Activated CD4-positive, alpha-beta T cell treated with anti-CD3 and anti-CD28 coated beads for 24 hours (primary cell): Measurements from ENCODE around the gene UBE2D2.
A peak's percentile ranks its signal among the peaks of the same experiment; 100 is the strongest.
"Not testable (repeated sequence)": the region's sequence is repeated elsewhere in the genome, so short reads cannot be mapped to it uniquely, and the experiment has no call there.

Source experiments
- DNase-seq, 2 donors: peaks; one replicate each; pipeline ENCODE4 v3.0.0-alpha.2; 2020; ENCODE audit warnings: low read depth in 2 of 2

Gene UBE2D2

DNA sequence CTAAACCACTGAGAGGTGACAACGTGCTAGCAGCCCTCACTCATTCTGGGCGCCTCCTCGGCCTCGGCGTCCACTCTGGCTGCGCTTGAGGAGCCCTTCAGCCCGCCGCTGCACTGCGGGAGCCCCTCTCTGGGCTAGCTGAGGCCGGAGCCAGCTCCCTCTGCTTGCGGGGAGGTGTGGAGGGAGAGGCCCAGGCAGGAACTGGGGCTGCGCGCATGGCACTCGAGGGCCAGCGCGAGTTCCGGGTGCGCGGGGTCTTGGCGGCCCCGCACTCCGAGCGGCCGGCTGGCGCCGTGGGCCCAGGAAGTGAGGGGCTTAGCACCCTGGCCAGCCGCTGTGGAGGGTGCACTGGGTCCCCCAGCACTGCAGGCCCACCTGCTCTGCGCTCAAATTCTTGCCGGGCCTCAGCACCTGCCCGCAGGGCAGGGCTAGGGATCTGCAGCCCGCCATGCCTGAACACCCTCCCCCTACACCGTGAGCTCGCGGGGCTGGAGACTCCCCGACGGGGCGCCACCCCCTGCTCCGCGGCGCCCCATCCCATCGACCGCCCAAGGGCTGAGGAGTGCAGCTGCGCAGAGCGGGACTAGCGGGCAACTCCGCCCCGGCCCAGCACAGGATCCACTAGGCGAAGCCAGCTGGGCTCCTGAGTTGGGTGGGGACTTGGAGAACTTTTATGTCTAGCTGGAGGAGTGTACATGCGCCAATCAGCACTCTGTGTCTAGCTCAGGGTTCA is 11.8 kb upstream of the UBE2D2 start:
- no peak for DNase-seq

DNA sequence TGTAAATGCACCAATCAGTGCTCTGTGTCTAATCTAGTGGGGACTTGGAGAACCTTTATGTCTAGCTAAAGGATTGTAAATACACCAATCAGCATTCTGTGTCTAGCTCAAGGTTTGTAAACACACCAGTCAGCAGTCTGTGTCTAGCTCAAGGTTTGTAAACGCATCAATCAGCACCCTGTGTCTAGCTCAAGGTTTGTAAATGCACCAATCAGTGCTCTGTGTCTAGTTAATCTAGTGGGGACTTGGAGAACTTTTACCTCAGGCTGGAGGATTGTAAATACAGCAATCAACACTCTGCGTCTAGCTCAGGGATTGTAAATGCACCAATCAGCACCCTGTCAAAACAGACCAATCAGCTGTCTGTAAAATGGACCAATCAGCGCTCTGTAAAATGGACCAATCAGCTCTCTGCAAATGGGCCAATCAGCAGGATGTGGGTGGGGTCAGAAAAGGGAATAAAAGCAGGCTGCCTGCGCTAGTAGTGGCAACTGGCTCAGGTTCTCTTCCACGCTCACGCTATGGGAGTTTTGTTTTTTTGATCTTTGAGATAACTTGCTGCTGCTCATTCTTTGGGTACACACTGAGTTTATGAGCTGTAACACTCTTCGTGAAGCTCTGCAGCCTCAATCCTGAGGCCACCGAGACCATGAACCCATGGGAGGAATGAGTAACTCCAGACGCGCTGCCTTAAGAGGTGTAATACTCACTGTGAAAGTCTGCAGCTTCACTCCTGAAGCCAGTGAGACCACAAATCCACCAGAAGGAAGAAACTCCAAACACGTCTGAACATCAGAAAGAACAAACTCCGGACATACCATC is 10.9 kb upstream of the UBE2D2 start:
- not testable (repeated sequence) for DNase-seq

DNA sequence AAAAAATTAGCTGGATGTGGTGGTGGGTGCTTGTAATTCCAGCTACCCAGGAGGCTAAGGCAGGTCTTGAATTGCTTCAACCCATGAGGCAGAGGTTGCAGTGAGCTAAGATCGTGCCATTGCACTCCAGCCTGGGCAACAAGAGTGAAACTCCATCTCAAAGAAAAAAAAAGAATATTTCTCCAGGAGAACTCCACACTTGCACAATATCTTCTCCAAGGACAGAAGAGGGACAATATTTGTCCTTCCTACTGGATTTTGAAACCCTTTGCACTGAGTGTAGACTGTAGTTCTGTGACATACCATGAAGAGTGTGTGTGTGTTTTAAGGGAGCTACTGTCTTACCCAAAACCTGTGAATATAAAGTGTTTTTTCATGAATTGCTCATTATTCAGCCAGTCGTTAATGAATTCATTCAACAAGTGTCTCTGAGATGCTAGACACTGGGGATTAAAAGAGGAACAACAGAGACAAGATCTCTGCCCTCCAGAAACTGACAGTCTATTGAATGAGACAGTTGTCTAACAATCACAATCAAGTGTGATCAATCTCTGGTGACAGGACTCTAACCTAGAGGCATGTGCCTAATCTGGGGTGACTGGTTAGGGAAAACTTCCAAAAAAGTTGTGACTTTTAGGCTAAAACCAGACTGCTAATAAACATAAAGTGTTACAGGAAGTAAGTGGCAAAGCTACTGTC is 9.8 kb upstream of the UBE2D2 start:
- no peak for DNase-seq

DNA sequence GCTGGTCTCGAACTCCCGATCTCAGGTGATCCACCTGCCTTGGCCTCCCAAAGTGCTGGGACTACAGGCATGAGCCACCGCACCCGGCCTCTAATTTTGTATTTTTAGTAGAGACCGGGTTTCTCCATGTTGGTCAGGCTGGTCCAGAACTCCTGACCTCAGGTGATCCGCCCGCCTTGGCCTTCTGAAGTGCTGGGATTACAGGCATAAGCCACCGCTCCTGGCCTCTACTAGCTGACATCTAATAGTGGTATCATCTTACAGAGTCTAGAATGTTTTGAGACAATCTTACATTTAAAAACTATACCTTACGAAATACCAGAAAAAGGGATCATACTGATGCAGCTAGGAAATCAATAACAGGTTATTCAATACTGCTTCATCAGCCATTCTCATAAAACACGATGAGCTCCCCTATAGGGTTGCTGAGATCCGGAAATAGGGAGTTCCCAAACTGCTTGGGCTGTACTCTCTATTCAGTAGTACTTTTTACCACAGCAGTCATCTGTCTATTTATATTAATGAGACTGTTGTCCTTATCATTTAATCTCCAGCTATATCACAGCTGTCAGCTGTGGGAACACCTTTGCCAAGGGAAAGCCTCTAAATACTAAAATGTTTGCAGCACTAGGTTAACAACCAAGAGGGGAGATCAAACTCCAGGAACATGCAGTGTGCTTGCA is 8.1 kb upstream of the UBE2D2 start:
- no peak for DNase-seq

DNA sequence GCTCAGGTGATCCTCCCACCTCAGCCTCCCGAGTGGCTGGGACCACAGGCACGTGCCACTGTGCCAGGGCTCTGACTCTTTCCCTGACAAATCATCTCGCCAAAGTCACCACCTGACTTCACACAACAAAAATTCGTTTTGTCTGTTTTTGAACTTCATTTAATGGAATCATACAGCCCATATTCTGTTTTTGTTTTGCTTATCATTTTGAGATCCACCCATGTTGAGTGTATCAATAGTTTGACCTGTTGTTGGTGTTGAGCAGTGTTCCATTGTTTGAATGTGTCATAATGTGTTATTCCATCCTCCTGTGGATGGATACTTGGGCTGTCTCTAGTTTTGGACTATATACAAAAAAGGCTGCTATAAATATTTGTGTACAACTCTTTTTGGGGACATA is 6.9 kb upstream of the UBE2D2 start:
- DNase-seq, result no peak

DNA sequence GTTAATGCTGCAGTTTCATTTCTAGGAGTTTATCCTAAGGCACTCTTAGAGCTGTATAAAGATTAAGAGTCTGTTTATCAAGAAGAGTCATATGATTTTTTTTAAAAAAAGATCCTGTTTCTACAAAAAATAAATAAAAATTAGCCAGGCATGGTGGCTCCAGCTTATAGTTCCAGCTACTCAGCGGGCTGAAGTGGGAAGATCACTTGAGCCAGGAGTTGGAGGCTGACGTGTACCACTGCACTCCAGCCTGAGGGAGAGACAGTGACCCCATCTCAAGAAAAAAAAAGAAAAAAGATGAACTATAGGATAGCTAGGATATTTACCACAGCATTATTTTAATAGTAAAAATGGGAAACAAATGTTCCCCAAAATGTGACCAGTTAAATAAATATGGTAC is 3.3 kb upstream of the UBE2D2 start:
- no peak for DNase-seq

DNA sequence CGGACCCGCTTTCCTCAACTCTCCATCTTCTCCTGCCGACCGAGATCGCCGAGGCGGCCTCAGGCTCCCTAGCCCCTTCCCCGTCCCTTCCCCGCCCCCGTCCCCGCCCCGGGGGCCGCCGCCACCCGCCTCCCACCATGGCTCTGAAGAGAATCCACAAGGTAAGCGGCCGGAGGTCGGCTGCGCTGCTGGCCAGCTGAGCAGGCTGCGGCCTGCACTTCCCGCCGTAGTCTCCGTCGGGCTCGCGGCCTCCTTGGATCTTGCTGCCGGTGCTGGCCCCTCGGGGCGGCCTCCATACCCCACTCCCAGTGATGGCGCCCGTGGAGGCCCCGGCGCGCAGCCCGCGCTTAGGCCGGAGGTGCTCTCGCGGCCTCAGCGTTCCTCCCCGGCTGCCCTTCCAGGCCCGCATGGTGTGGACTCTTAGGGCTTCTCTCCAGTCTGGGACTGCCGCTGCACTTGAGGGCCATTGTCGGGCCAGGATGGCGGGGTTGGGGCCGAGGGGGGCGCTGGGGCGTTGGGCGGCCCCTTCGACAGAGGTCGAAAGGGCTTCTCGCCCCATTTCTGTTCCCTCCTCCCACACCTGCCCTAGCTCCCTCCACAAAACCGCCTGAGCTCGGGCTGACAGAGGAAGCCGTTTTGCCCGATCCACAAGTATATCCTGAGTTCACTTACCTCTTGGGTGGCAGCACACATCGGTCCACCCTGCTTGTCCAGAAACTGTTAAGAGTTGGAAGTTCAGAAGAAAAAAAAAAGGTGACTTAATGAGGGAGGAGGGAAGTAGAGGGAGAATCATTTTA is 714 bp downstream of the UBE2D2 start:
- DNase-seq, result peak; percentile 24 to 29

DNA sequence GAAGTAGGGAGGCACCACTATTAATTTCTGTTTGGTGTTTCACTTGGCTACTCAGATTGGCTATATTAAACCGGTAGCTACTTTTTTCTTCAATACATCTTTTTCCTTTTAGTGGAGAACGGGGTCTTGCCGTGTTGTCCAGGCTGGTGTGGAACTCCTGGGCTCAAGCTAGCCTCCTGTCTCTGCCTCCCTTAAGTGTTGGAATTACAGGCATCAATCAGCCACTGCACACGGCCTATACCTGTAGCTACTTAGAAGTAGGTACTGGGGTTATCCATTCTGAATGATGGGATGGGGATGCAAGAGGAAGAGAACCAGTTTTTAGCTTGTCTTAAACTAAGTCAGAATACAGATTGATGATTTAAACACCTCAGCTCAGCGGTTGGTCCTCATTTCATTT is 1.7 kb downstream of the UBE2D2 start:
- DNase-seq, result no peak

DNA sequence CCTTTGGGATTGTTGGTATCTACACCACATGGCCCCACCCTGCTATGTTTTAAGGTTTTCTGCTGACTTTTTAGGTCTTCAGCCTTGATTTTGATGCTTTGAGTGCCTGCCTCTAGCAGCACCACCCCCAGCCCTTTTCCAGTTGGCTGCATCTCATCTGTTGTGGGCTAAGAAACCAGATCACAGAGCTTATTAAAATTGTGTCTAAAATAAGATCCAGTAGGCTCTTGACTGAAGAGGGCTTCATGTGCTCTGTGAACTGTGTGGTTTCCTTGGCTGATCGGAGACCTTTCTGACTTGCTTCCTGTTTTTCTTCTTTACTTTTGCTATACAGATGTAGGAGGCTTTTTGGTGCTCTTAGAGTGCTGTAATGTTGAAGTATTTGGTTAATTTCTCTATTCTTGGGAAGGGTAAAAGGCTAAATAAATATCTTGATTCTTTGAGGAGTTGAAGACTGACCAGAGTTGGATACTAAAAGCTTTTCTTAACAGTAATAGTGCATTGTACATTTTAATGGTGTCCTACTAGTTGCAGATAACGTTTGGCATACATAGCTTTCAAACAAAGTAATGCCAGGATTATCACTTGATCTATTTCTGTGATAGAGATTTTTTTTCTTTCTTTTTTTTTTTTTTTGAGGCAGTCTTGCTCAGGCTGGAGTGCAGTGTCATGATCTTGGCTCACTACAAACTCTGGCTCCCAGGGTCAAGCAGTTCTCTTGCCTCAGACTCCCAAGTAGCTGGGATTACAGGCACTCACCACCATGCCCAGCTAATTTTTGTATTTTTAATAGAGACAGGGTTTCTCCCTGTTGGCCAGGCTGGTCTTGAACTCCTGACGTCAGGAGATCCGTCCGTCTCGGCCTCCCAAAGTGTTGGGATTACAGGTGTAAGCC is 4.5 kb downstream of the UBE2D2 start:
- DNase-seq, result no peak

DNA sequence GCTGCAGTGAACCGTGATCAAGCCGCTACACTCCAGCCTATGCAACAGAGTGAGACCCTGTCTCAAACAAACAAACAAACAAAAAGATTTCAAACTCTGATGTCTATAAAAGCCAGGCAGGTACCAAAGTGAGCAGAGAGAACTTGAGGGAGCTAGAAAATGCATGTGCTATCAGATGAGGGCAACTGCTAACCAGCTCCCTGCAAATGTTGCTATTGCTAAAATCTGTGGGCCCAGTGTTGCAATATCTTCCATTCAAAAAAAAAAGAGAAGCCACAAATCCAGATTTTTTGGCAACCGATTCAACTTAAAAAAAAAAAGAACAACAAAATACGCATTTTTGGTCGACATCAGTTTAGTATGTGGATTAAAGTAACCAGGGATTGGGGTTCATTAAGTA is 5.5 kb downstream of the UBE2D2 start:
- DNase-seq, result no peak

DNA sequence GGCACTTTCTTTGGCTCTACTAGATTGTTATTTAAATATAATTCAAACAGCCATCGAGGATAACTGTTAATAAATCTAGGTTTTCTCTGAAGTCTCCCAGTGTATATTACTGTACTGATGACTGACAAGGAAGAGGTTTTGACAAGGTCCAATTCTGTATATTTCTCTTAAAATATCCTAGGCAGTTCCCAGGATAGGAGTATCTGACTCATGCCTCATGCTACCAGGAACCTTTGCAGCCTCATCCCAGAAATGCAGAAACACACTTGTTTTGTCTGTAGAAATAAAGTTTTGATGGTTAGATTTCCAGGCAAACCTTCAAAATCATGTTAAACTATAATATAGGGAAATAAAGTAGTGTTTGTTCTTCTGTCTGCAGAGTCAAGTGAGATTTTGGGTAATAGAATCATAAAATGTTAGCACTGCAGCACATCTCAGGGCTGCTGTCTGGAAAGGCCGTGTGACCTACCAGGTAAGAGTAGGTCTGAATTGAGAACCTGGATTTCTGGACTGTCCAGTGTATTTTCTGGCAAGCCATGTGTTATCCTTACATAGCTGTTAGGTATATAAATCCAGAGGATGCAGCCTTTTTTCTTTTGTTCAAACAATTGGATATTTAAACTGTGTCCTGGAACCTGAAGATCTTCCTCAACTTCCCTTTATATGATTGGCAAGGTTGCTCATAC is 8.3 kb downstream of the UBE2D2 start:
- DNase-seq, result no peak

DNA sequence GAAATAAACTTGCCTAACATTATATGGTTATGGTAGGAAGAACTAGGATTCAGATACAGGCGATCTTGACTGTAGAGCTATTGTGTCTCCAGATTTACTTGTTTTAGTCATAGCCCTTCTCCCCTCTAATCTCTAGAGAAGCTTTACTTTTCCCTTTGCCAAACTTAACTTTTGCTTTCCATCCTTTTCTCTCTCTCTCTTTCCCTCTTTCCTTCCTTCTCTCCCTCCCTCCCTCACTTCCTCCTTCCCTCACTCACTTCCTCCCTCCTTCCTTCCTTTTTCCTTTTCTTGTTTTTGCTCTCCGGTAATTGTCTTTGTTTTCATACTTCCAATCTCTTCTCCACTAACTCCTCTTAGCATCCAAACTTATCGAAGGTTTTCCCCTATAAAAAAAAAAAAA is 10.4 kb downstream of the UBE2D2 start:
- no peak for DNase-seq

DNA sequence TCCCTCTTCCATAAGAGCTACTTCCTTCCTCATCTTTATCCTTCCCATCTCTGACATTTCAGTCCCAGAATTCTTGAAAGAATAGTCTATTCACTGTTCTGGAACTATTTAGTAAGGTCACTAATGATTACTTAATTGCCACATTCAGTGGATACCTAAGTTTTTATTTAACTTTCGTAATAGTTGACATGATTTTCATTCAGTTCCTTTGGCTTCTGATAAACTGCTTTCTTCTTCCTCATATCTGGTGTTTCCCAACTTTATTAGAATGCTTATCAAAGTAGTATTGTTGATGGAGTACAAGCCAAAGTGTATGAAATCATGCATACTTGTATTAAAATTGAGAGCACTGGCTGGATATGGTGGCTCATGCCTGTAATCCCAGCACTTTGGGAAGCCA is 10.8 kb downstream of the UBE2D2 start:
- DNase-seq, result no peak

DNA sequence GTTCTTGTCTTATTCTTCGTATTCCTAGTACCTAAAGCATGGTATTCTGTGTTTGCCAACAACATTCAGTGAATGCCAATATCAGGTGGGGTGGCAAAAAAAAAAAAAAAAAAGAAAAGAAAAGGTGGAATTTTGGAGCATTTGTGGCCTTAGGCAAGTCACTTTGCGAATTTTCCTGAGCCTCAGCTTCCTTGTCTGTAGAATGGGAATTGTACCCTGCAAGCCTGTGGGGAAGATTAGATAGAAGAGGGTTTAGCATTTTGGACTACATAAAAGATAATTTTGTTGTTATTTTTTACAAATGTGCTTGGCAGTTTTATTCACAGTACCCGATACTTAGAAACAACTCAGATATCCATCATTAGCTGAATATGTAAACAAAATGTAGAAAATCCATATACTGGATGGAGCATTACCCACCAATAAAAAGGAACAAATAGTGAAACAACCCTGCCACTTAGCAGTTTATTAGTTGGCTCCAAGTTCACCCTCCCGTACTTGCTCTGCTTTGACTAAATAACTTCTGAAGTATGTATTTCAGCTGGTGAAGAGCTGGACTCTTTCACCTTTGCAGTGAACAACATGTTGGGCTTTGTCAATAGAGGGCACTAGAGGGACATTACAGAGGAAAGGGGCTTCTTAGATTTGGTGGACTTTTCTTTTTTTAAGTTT is 13.6 kb downstream of the UBE2D2 start:
- DNase-seq, result no peak

DNA sequence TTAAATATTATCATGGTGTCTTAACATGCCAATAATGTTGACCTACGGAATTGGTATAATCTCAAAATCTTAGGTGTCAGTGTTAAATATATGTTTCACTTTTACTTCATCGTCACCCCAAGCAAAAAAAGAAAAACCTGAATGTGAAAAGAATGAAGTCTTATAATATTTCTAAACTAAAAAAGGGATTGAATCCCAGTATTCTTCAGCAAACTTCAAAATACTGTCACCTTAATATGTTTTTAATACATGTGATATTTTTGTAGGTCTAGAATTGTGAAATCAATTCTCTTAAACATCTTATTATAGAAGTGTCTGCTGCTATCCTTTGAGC is 14.1 kb downstream of the UBE2D2 start:
- DNase-seq, result no peak

DNA sequence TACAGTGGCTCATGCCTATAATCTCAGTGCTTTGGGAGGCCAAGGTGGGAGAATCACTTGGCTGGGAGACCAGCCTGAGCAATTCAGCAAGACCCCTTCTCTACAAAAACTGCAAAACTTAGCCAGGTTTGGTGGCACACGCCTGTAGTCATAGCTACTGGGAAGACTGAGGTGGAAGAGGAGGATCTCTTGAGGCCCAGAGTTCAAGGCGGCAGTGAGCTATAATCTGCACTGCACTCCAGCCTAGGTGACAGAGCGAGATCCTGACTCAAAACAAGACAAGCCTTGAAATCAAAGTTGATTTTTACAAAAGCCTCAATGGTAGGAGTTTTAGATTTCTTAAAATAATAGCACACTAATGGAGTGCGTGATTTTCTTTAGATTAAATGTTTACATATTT is 14.6 kb downstream of the UBE2D2 start:
- no peak for DNase-seq

DNA sequence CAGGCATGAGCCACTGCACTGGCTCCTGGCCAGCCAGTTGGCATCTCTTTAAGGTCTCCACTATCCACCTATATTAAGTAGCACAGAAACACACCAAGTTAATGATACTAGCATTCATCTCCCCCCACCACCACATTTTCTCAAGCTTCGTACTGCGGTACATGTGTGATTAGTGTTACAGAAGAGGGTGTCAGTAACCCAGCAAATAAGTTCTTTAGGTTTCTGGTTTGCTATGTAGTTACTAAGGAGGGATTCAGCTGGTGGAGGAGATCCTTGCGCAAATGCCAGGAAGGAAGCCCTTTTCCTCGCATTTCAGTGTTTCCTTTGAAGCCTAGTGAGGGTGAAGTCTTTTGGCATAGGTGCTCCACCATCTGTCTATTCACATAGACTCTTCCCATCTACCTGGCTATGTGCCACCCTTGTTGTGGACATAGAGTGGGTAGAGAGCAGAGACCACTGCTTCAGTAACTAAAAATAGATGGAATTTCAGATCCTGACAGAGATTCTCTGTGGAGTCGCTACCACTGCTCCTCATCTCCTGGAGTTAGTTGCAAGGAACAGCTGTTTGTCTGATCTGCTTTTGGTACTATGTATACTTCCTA is 16.7 kb downstream of the UBE2D2 start:
- DNase-seq, result no peak

DNA sequence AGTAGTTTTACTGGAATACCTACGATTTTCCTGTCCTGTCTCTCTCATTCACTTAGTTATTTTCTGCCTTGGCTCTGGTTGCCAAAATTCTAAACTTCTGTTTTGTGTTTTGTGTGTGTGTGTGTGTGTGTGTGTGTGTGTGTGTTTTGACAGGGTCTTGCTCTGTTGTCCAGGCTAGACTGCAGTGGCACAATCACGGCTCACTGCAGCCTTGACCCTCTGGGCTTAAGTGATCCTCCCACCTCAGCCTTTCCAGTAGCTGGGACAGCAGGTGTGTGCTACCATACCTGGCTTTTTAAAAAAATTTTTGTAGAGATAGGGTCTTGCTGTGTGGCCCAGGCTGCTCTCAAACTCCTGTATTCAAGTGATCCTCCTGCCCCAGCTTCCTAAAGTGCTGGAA is 17.2 kb downstream of the UBE2D2 start:
- no peak for DNase-seq

DNA sequence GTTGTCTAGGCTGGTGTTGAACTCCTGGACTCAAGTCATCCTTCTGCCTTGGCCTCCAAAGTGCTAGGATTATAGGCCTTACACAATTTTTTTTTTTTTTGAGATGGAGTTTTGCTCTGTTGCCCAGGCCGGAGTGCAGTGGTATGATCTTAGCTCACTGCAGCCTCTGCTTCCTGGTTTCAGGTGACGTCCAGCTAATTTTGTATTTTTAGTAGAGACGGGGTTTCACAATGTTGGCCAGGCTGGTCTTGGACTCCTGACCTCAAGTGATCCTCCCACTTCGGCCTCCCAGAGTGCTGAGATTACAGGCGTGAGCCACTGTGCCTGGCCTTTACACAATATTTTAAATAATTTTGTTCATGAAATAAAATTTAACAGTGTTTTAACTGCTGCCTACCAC is 21.0 kb downstream of the UBE2D2 start:
- DNase-seq, result not testable (repeated sequence)
